ENCODE data around the gene TMEM203.

GRCh38 chr9:137192859-137193258 lies 12.6 kb downstream of the TMEM203 start:
- TF ChIP-seq EZH2phosphoT487 (IDR thresholded peaks at IDR 0.05; ENCODE audit: low read depth): no peak
- TF ChIP-seq, protein P1, sequence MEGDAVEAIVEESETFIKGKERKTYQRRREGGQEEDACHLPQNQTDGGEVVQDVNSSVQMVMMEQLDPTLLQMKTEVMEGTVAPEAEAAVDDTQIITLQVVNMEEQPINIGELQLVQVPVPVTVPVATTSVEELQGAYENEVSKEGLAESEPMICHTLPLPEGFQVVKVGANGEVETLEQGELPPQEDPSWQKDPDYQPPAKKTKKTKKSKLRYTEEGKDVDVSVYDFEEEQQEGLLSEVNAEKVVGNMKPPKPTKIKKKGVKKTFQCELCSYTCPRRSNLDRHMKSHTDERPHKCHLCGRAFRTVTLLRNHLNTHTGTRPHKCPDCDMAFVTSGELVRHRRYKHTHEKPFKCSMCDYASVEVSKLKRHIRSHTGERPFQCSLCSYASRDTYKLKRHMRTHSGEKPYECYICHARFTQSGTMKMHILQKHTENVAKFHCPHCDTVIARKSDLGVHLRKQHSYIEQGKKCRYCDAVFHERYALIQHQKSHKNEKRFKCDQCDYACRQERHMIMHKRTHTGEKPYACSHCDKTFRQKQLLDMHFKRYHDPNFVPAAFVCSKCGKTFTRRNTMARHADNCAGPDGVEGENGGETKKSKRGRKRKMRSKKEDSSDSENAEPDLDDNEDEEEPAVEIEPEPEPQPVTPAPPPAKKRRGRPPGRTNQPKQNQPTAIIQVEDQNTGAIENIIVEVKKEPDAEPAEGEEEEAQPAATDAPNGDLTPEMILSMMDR (IDR thresholded peaks at IDR 0.05; ENCODE audit: low read depth, low read length): no peak

Data from OCI-LY3 (cell line).